OCI-LY7 (cell line): Measurements from ENCODE around the gene MAP3K20. TPM values are rescaled to one million over a fixed set of nuclear protein-coding genes. Genes with fewer than 3 reads are reported as not detected.
A peak's percentile ranks its signal among the peaks of the same experiment; 100 is the strongest.
"Not testable (repeated sequence)": the region's sequence is repeated elsewhere in the genome, so short reads cannot be mapped to it uniquely, and the experiment has no call there.

Source experiments
- BruUV-seq: library from RNA; stranded (reverse); fragments of 400-500 nt; replicated peaks from 2 replicates; lab custom pipeline; 2021; lab: Mats Ljungman, UMichigan
- CTCF ChIA-PET: fragments of 300-600 bp; sonication (Branson Sonifier 250); formaldehyde crosslinking; loops from one replicate; lab custom pipeline; 2022; ENCODE audit warnings: antibody characterized with exemption; ENCODE audit not compliant: unreplicated experiment; lab: Charles Lee
- POLR2A ChIA-PET: fragments of 300-600 bp; sonication (Branson Sonifier 250); formaldehyde crosslinking; loops from one replicate; lab custom pipeline; 2022; ENCODE audit warnings: antibody characterized with exemption; lab: Charles Lee
- DNase-seq: peaks from one replicate; pipeline ENCODE4 v3.0.0-alpha.2; 2015; ENCODE audit warnings: low spot score
- H2AFZ ChIP-seq: fragments of 200-600 bp; sonication (generic), shearing (Covaris generic); 2 replicates; pipeline ENCODE4 v1.6.1; 2014; ENCODE audit warnings: mild to moderate bottlenecking, antibody characterized with exemption, low read length, moderate library complexity
- H3K27ac ChIP-seq: fragments of 200-600 bp; sonication (generic); 2 replicates; pipeline ENCODE4 v1.5.1; 2014; ENCODE audit warnings: mixed run types, low read depth, mild to moderate bottlenecking, moderate library complexity, low read length, inconsistent platforms; ENCODE audit not compliant: poor library complexity, severe bottlenecking
- H3K36me3 ChIP-seq: fragments of 200-600 bp; sonication (generic); 2 replicates; pipeline ENCODE4 v1.6.1; 2014; ENCODE audit warnings: mild to moderate bottlenecking, antibody characterized with exemption, low read length, moderate library complexity, mixed read lengths; ENCODE audit not compliant: insufficient read depth
- H3K4me1 ChIP-seq: fragments of 200-600 bp; sonication (generic); 2 replicates; pipeline ENCODE4 v1.5.1; 2014; ENCODE audit warnings: mild to moderate bottlenecking, low read length; ENCODE audit not compliant: insufficient read depth, poor library complexity, severe bottlenecking
- H3K4me2 ChIP-seq: fragments of 200-600 bp; sonication (generic); 2 replicates; pipeline ENCODE4 v1.6.1; 2014; ENCODE audit warnings: mild to moderate bottlenecking, low read length
- H3K4me3 ChIP-seq: fragments of 200-600 bp; sonication (generic); 2 replicates; pipeline ENCODE4 v1.5.1; 2014; ENCODE audit warnings: mild to moderate bottlenecking, low read depth, low read length; ENCODE audit not compliant: poor library complexity, severe bottlenecking
- H3K79me2 ChIP-seq: fragments of 200-600 bp; sonication (generic); 2 replicates; pipeline ENCODE4 v1.6.1; 2016; ENCODE audit warnings: low read depth, mild to moderate bottlenecking, low read length, moderate library complexity, mixed read lengths; ENCODE audit not compliant: insufficient read depth
- H3K9me2 ChIP-seq: fragments of 200-600 bp; sonication (generic); 2 replicates; pipeline ENCODE4 v1.6.1; 2016; ENCODE audit warnings: mild to moderate bottlenecking, low read length, mixed read lengths; ENCODE audit not compliant: insufficient read depth
- H3K9me3 ChIP-seq: fragments of 200-600 bp; sonication (generic); 2 replicates; pipeline ENCODE4 v1.6.1; 2014; ENCODE audit warnings: mild to moderate bottlenecking, mixed run types, low read length, mixed read lengths
- H4K20me1 ChIP-seq: fragments of 200-600 bp; sonication (generic); 2 replicates; pipeline ENCODE4 v1.6.1; 2014; ENCODE audit warnings: mild to moderate bottlenecking, antibody characterized with exemption, low read length, moderate library complexity, mixed read lengths; ENCODE audit not compliant: insufficient read depth
- CTCF ChIP-seq: fragments of 200-600 bp; sonication (generic); conservative IDR thresholded peaks from 2 replicates; pipeline ENCODE4 v1.5.1; 2014; ENCODE audit warnings: mild to moderate bottlenecking, antibody characterized with exemption, low read length, moderate library complexity, mixed read lengths
- EZH2phosphoT487 ChIP-seq: fragments of 200-600 bp; sonication (generic); IDR thresholded peaks from 2 replicates; pipeline ENCODE4 v1.6.1; 2018; ENCODE audit warnings: low read depth, borderline replicate concordance, mild to moderate bottlenecking, mixed run types, antibody characterized with exemption, low read length, moderate library complexity, mixed read lengths
- intact Hi-C: fragments of 100-400 bp; cut with micrococcal nuclease; formaldehyde crosslinking; loops from one replicate; pipeline ENCODE4 v1.10.0; 2022; ENCODE audit not compliant: unreplicated experiment
- total RNA-seq, 2 experiments: library from RNA; depleted of rRNA in 1 of 2; stranded (reverse); fragments of >200 nt in 1 of 2; shearing (Covaris generic) in 1 of 2; gene quantifications; 2 replicates each; pipeline ENCODE4 v1.2.3, GENCODE V29; 2014 to 2022

Gene MAP3K20
- total RNA-seq, 2 experiments from 2014 or later = 8.2 to 17.9 TPM

- TF ChIP-seq EZH2phosphoT487 (no peak), CTCF (peak; percentile 47)
- H3K36me3 ChIP-seq = peaks cover 25% of the 10 kb centered on the region
- H3K4me3 ChIP-seq = no peak overlapping the region
- no peak overlapping the region for H2AFZ ChIP-seq
- intact Hi-C loops = no loop called here
- no peaks in the 10 kb centered on the region for H3K9me3 ChIP-seq
- no peaks in the 10 kb centered on the region for H3K9me2 ChIP-seq
- ChIA-PET CTCF (no interaction called here), POLR2A (interaction anchor here (1.6 kb wide), 1 partner anchor 12 kb away, joined by 8 read pairs; no protein-coding TSS in a partner anchor)
- BruUV-seq = no TSS peak
- H3K4me1 ChIP-seq = no peaks in the 10 kb centered on the region
- no peaks in the 10 kb centered on the region for H3K79me2 ChIP-seq
- H3K27ac ChIP-seq = no peak overlapping the region
- DNase-seq = no peak
- H4K20me1 ChIP-seq = no peaks in the 10 kb centered on the region
- H3K4me2 ChIP-seq = no peak overlapping the region
Measured at GRCh38 chr2:173090973-173091660, 15.5 kb downstream of the MAP3K20 start.

- POLR2A ChIA-PET = interaction anchor here (0.6 to 1.6 kb wide), 3 partner anchors 13 to 28 kb away, joined by 3 to 8 read pairs (median 4); no protein-coding TSS in a partner anchor
- H3K9me2 ChIP-seq = no peaks in the 10 kb centered on the region
- H3K4me2 ChIP-seq = no peak overlapping the region
- intact Hi-C loops = no loop called here
- no peak overlapping the region for H3K4me3 ChIP-seq
- no peaks in the 10 kb centered on the region for H4K20me1 ChIP-seq
- TF ChIP-seq EZH2phosphoT487 (no peak), CTCF (no peak)
- H3K9me3 ChIP-seq = no peaks in the 10 kb centered on the region
- no peaks in the 10 kb centered on the region for H3K79me2 ChIP-seq
- no peak overlapping the region for H2AFZ ChIP-seq
- H3K27ac ChIP-seq = no peak overlapping the region
- CTCF ChIA-PET = no interaction called here
- peaks cover 25% of the 10 kb centered on the region for H3K36me3 ChIP-seq
- H3K4me1 ChIP-seq = no peaks in the 10 kb centered on the region
- no peak for DNase-seq
- BruUV-seq = no TSS peak
Measured at GRCh38 chr2:173091910-173092309, 16.3 kb downstream of the MAP3K20 start.

GRCh38 chr2:173092844-173093402, 17.3 kb downstream of the MAP3K20 start:
- Histone ChIP-seq H3K4me1 (no peaks in the 10 kb centered on the region), H3K36me3 (peaks cover 25% of the 10 kb centered on the region), H3K9me3 (no peaks in the 10 kb centered on the region), H3K4me2 (no peak overlapping the region), H3K9me2 (no peaks in the 10 kb centered on the region), H3K79me2 (no peaks in the 10 kb centered on the region), H3K27ac (no peak overlapping the region), H2AFZ (no peak overlapping the region), H3K4me3 (no peak overlapping the region), H4K20me1 (no peaks in the 10 kb centered on the region)
- DNase-seq = no peak
- intact Hi-C loops = no loop called here
- no peak for TF ChIP-seq CTCF
- TF ChIP-seq EZH2phosphoT487 = no peak
- ChIA-PET CTCF (no interaction called here), POLR2A (interaction anchor here (0.8 kb wide), 1 partner anchor 22 kb away, joined by 4 read pairs; no protein-coding TSS in a partner anchor)
- no TSS peak for BruUV-seq

GRCh38 chr2:173093617-173094016, 18.0 kb downstream of the MAP3K20 start:
- H3K9me3 ChIP-seq, BruUV-seq, POLR2A ChIA-PET, intact Hi-C loops, DNase-seq, H3K4me3 ChIP-seq, H2AFZ ChIP-seq, H3K9me2 ChIP-seq, H3K4me1 ChIP-seq, H3K4me2 ChIP-seq, H3K79me2 ChIP-seq, H3K27ac ChIP-seq, H4K20me1 ChIP-seq, CTCF ChIA-PET: not testable (repeated sequence)
- peaks cover 25% of the 10 kb centered on the region for H3K36me3 ChIP-seq
